Amygdala (tissue), 56 donors: ENCODE results near the gene MC1R.

ENCODE experiments used
- DNase-seq, 56 donors: peaks; one replicate each; lab custom pipeline; 2025; lab: John Stamatoyannopoulos, UW

MC1R gene

GRCh38 chr16:89895482-89896250 is 23.0 kb upstream of the MC1R start:
- DNase-seq = no peak

- no peak for DNase-seq
These were observed 21.5 kb upstream of the MC1R start for GRCh38 chr16:89897204-89897603.

GRCh38 chr16:89898201-89898967 is 20.3 kb upstream of the MC1R start:
- DNase-seq = no peak

- DNase-seq = no peak
These were observed 18.7 kb upstream of the MC1R start for GRCh38 chr16:89899879-89900481.

GRCh38 chr16:89900885-89901284 is 17.8 kb upstream of the MC1R start:
- DNase-seq = no peak

- DNase-seq = no peak
These were observed 15.7 kb upstream of the MC1R start for GRCh38 chr16:89902980-89903379.

- no peak for DNase-seq
These were observed 14.7 kb upstream of the MC1R start for GRCh38 chr16:89903908-89904515.

GRCh38 chr16:89904606-89905510 is 13.8 kb upstream of the MC1R start:
- DNase-seq = no peak

GRCh38 chr16:89905511-89906139 is 13.0 kb upstream of the MC1R start:
- no peak for DNase-seq

GRCh38 chr16:89906140-89907025 is 12.3 kb upstream of the MC1R start:
- no peak for DNase-seq

- no peak for DNase-seq
These were observed 11.4 kb upstream of the MC1R start for GRCh38 chr16:89907055-89907814.

- no peak for DNase-seq
These were observed 10.4 kb upstream of the MC1R start for GRCh38 chr16:89908236-89908635.

GRCh38 chr16:89909777-89910716 is 8.6 kb upstream of the MC1R start:
- peak in 51 of 56 donors; percentile 20 to 90 (median 63) for DNase-seq

GRCh38 chr16:89910717-89911354 is 7.8 kb upstream of the MC1R start:
- no peak for DNase-seq

GRCh38 chr16:89911375-89911774 is 7.3 kb upstream of the MC1R start:
- DNase-seq = no peak

- no peak for DNase-seq
These were observed 6.5 kb upstream of the MC1R start for GRCh38 chr16:89912143-89912542.
